SK-N-SH (cell line): ENCODE results near the gene MTA2. TPM values are rescaled to one million over a fixed set of nuclear protein-coding genes. Genes with fewer than 3 reads are reported as not detected.

Experiments used
- CTCF ChIA-PET: fragments of 300-600, 350-600 bp; formaldehyde crosslinking; extraction: SDS; loops from one replicate; lab custom pipeline; 2021; lab: Yijun Ruan, JAX
- POLR2A ChIA-PET: fragments of 350-600 bp; sonication (Branson Sonifier 250); formaldehyde crosslinking; extraction: SDS; loops from one replicate; lab custom pipeline; 2020; ENCODE audit warnings: antibody characterized with exemption, inconsistent platforms; lab: Yijun Ruan, JAX
- DNase-seq: peaks from one replicate; pipeline ENCODE4 v3.0.0; 2012
- H2AFZ ChIP-seq: fragments of 200-600 bp; sonication (generic); 2 replicates; pipeline ENCODE4 v1.8.1; 2016; ENCODE audit warnings: antibody characterized with exemption, mild to moderate bottlenecking, low read depth
- H3F3A ChIP-seq: fragments of 200-600 bp; sonication (generic); replicated peaks from 2 replicates; pipeline ENCODE3; 2016; ENCODE audit warnings: antibody characterized with exemption, mild to moderate bottlenecking; ENCODE audit not compliant: insufficient read depth
- H3K27ac ChIP-seq, 2 experiments: fragments of 200-500 bp in 1 of 2; fragments of 200-600 bp in 1 of 2; sonication (Bioruptor generic) in 1 of 2; sonication (generic), shearing (Covaris generic) in 1 of 2; 2 replicates each; pipeline versions ENCODE4 v1.5.1 to v1.6.1; 2014 to 2016; ENCODE audit warnings: low read depth in 2 of 2, inconsistent platforms in 1 of 2, low read length in 1 of 2, mild to moderate bottlenecking in 1 of 2, mixed read lengths in 1 of 2
- H3K27me3 ChIP-seq: fragments of 200-600 bp; sonication (generic), shearing (Covaris generic); 2 replicates; pipeline ENCODE4 v1.6.1; 2016; ENCODE audit warnings: mixed run types; ENCODE audit not compliant: insufficient read depth
- H3K36me3 ChIP-seq, 2 experiments: fragments of 200-500 bp in 1 of 2; fragments of 200-600 bp in 1 of 2; sonication (Bioruptor generic) in 1 of 2; sonication (generic) in 1 of 2; replicated peaks in 1 of 2; 2 replicates each; pipeline versions ENCODE3 to v1.5.1; 2014 to 2016; ENCODE audit warnings: low read length in 1 of 2, mild to moderate bottlenecking in 1 of 2; ENCODE audit not compliant: insufficient read depth in 2 of 2, control insufficient read depth in 1 of 2
- H3K4me1 ChIP-seq, 2 experiments: fragments of 200-500 bp in 1 of 2; fragments of 200-600 bp in 1 of 2; sonication (Bioruptor generic) in 1 of 2; sonication (generic), shearing (Covaris generic) in 1 of 2; 2 replicates each; pipeline versions ENCODE4 v1.5.1 to v1.6.1; 2014 to 2016; ENCODE audit warnings: low read depth in 1 of 2, low read length in 1 of 2, mixed run types in 1 of 2; ENCODE audit not compliant: insufficient read depth in 2 of 2, control insufficient read depth in 1 of 2
- H3K4me2 ChIP-seq: fragments of 200-600 bp; sonication (generic), shearing (Covaris generic); 2 replicates; pipeline ENCODE4 v1.6.1; 2017; ENCODE audit warnings: mixed run types
- H3K4me3 ChIP-seq, 2 experiments: fragments of 200-500 bp in 1 of 2; fragments of 200-600 bp in 1 of 2; sonication (Bioruptor generic) in 1 of 2; sonication (generic), shearing (Covaris generic) in 1 of 2; 2 replicates each; pipeline versions ENCODE4 v1.5.1 to v1.8.1; 2014 to 2016; ENCODE audit warnings: low read depth in 2 of 2, inconsistent platforms in 1 of 2, low read length in 1 of 2, mild to moderate bottlenecking in 1 of 2, mixed read lengths in 1 of 2, moderate library complexity in 1 of 2
- H3K79me2 ChIP-seq: fragments of 200-600 bp; sonication (generic); 2 replicates; pipeline ENCODE4 v1.8.1; 2017; ENCODE audit warnings: mild to moderate bottlenecking; ENCODE audit not compliant: insufficient read depth
- H3K9ac ChIP-seq: fragments of 200-600 bp; sonication (generic); 2 replicates; pipeline ENCODE4 v1.6.1; 2017; ENCODE audit warnings: mixed run types
- H3K9me2 ChIP-seq: fragments of 200-600 bp; sonication (generic); 2 replicates; pipeline ENCODE4 v1.6.1; 2017; ENCODE audit warnings: mixed run types
- H3K9me3 ChIP-seq: fragments of 200-600 bp; sonication (generic); 2 replicates; pipeline ENCODE4 v1.6.1; 2017; ENCODE audit warnings: mixed run types, mild to moderate bottlenecking, moderate library complexity
- H4K20me1 ChIP-seq: fragments of 200-600 bp; sonication (generic); 2 replicates; pipeline ENCODE4 v1.6.1; 2017; ENCODE audit warnings: mild to moderate bottlenecking, mixed run types; ENCODE audit not compliant: insufficient read depth
- ELF1 ChIP-seq: IDR thresholded peaks from 2 replicates; pipeline ENCODE4 v1.4.0; 2012
- FOSL2 ChIP-seq: IDR thresholded peaks from 2 replicates; pipeline ENCODE4 v1.4.0; 2012; ENCODE audit warnings: low read depth, mild to moderate bottlenecking, moderate library complexity, borderline replicate concordance
- FOXJ3 ChIP-seq: sonication (generic); formaldehyde crosslinking; IDR thresholded peaks from 2 replicates; pipeline ENCODE4 v1.5.1; 2020; ENCODE audit warnings: mild to moderate bottlenecking, missing genetic modification reagents
- FOXM1 ChIP-seq: IDR thresholded peaks from 2 replicates; pipeline ENCODE4 v1.4.0; 2012; ENCODE audit warnings: low read depth, mild to moderate bottlenecking
- GABPA ChIP-seq: IDR thresholded peaks from 2 replicates; pipeline ENCODE4 v1.4.0; 2012; ENCODE audit warnings: low read depth, mild to moderate bottlenecking
- GATA2 ChIP-seq: sonication (generic); formaldehyde crosslinking; IDR thresholded peaks from 2 replicates; pipeline ENCODE4 v1.5.0; 2020; ENCODE audit warnings: mild to moderate bottlenecking, missing genetic modification reagents
- IRF3 ChIP-seq: fragments of 150-350 bp; IDR thresholded peaks from 2 replicates; pipeline ENCODE4 v1.6.1; 2016; ENCODE audit warnings: mild to moderate bottlenecking, low read depth, low read length
- JUND ChIP-seq: IDR thresholded peaks from 2 replicates; pipeline ENCODE4 v1.4.0; 2012
- MXI1 ChIP-seq: IDR thresholded peaks from 2 replicates; pipeline ENCODE4 v1.6.1; 2012; ENCODE audit warnings: mild to moderate bottlenecking, low read depth, low read length, improper control_type of control experiment
- NRF1 ChIP-seq: IDR thresholded peaks from 2 replicates; pipeline ENCODE4 v1.6.1; 2012; ENCODE audit warnings: low read depth, mild to moderate bottlenecking, low read length
- PBX3 ChIP-seq: IDR thresholded peaks from 2 replicates; pipeline ENCODE4; 2012
- POLR2AphosphoS5 ChIP-seq: IDR thresholded peaks from 2 replicates; pipeline ENCODE4 v1.6.1; 2012; ENCODE audit warnings: low read depth, low read length
- RAD21 ChIP-seq: IDR thresholded peaks from 2 replicates; pipeline ENCODE4 v1.6.1; 2012; ENCODE audit warnings: mild to moderate bottlenecking, low read length
- REST ChIP-seq: IDR thresholded peaks from 2 replicates; pipeline ENCODE4 v1.6.1; 2012; ENCODE audit warnings: mild to moderate bottlenecking, low read depth, low read length, moderate library complexity
- RFX5 ChIP-seq: IDR thresholded peaks from 2 replicates; pipeline ENCODE4 v1.6.1; 2012; ENCODE audit warnings: mild to moderate bottlenecking, improper control_type of control experiment, low read length
- SIN3A ChIP-seq: IDR thresholded peaks from 2 replicates; pipeline ENCODE4 v1.6.1; 2012; ENCODE audit warnings: low read depth, mild to moderate bottlenecking, low read length, moderate library complexity, borderline replicate concordance
- SMC3 ChIP-seq: IDR thresholded peaks from 2 replicates; pipeline ENCODE4 v1.6.1; 2012; ENCODE audit warnings: low read depth, low read length, improper control_type of control experiment
- TAF1 ChIP-seq: IDR thresholded peaks from 2 replicates; pipeline ENCODE4 v1.6.1; 2012; ENCODE audit warnings: low read depth, mild to moderate bottlenecking, low read length, moderate library complexity, borderline replicate concordance
- TCF12 ChIP-seq: IDR thresholded peaks from 2 replicates; pipeline ENCODE4 v1.4.0; 2012
- TEAD4 ChIP-seq: IDR thresholded peaks from 2 replicates; pipeline ENCODE4 v1.4.0; 2012; ENCODE audit warnings: mild to moderate bottlenecking, borderline replicate concordance; ENCODE audit not compliant: insufficient read depth
- USF1 ChIP-seq: IDR thresholded peaks from 2 replicates; pipeline ENCODE4 v1.4.0; 2012; ENCODE audit warnings: low read depth, borderline replicate concordance
- USF2 ChIP-seq: fragments of 150-350 bp; IDR thresholded peaks from 2 replicates; pipeline ENCODE4 v1.6.1; 2017; ENCODE audit warnings: antibody characterized with exemption, low read length, low read depth, borderline replicate concordance
- YY1 ChIP-seq: IDR thresholded peaks from 2 replicates; pipeline ENCODE4 v1.4.0; 2012; ENCODE audit warnings: low read depth, mild to moderate bottlenecking
- ZBTB33 ChIP-seq: IDR thresholded peaks from 2 replicates; pipeline ENCODE4 v1.4.0; 2012; ENCODE audit warnings: low read depth, borderline replicate concordance
- WGBS: methylation state at CpG from one replicate; pipeline ENCODE4 v1.1.6; 2017; ENCODE audit warnings: low lambda C conversion rate; 5-methylcytosine and 5-hydroxymethylcytosine counted together
- polyA plus RNA-seq, 3 experiments: library from polyadenylated mRNA; depleted of rRNA; stranded (reverse); fragments of >200 nt; gene quantifications; 2 replicates each; pipeline ENCODE4 v1.2.3, GENCODE V29; 2012

Gene MTA2
- polyA plus RNA-seq, 1 of the 3 experiments (the other 2 are of a cell fraction): 18.4 TPM

- Histone ChIP-seq H3K4me3 (no peak overlapping the region), H3K79me2 (peaks cover 50% of the 10 kb centered on the region), H3K27me3 (no peaks in the 10 kb centered on the region), H3K9ac (peak overlapping the region; percentile 20; the same call in 1 of the 2 replicates), H3K4me1 (peaks cover 18 to 44% of the 10 kb centered on the region in 2 experiments), H3K4me2 (peak overlapping the region; percentile 61), H3K36me3 (peaks cover 47 to 55% of the 10 kb centered on the region in 2 experiments), H3K9me2 (no peaks in the 10 kb centered on the region), H3F3A (peaks cover 83% of the 10 kb centered on the region), H2AFZ (no peak overlapping the region), H4K20me1 (peaks cover 29% of the 10 kb centered on the region), H3K27ac (peak overlapping the region; percentile 56 to 80), H3K9me3 (no peaks in the 10 kb centered on the region)
- POLR2A ChIA-PET: interaction anchor here (0.9 to 1.7 kb wide), 4 partner anchors 12 to 166 kb away, joined by 3 to 6 read pairs (median 3); partner anchors contain the start of gene TUT1
- 0% methylated on average over 2 of the region's 2 CpGs for WGBS
- peak; percentile 65 for DNase-seq
- CTCF ChIA-PET: interaction anchor here (0.7 to 11.8 kb wide), 16 partner anchors 9 to 179 kb away, joined by 3 to 90 read pairs (median 5); partner anchors contain the start of genes AHNAK, EEF1G and TUT1
- TF ChIP-seq TEAD4 (no peak; the same call in none of the 2 replicates), RAD21 (peak; percentile 77), JUND (peak; percentile 71), REST (no peak), IRF3 (no peak), MXI1 (0 out of 2 replicates have a peak, but pooled peaks have one; percentile 25), ELF1 (no peak), POLR2AphosphoS5 (peak; percentile 22; the same call in 1 of the 2 replicates), FOXM1 (no peak), SIN3A (peak; percentile 81; the same call in 1 of the 2 replicates), PBX3 (0 out of 2 replicates have a peak, but pooled peaks have one; percentile 16), GATA2 (CRISPR knock-in tag) (peak; percentile 56; the same call in 1 of the 2 replicates), FOXJ3 (CRISPR knock-in tag) (no peak), RFX5 (no peak), TAF1 (no peak), NRF1 (no peak), FOSL2 (peak; percentile 67; the same call in 1 of the 2 replicates), YY1 (no peak), USF2 (no peak), ZBTB33 (no peak; the same call in 1 of the 2 replicates), USF1 (no peak), SMC3 (peak; percentile 82), GABPA (no peak), TCF12 (peak; percentile 61)
Measured at GRCh38 chr11:62560566-62561103, 41.0 kb downstream of the MTA2 start.
